Measurements from ENCODE around the gene ZNF528.

ZNF528 gene

GRCh38 chr19:52397310-52398080 is at the start of gene ZNF528:
Gene ZNF528, plus strand, starts transcription at chr19:52397849. Its CDS starts 4,165 bp downstream, at chr19:52402014.
- no peak for TF ChIP-seq CTCF (conservative IDR thresholded peaks at IDR 0.05; ENCODE audit: control insufficient read depth, insufficient read depth, low read depth, low read length)
- peak; percentile 91 for DNase-seq (ENCODE audit: low read depth)
- H3K4me3 ChIP-seq (ENCODE audit: control insufficient read depth, low read depth, low read length): peak within 1 kb of the TSS; percentile 89

GRCh38 chr19:52351512-52351911 is 46.1 kb upstream of the ZNF528 start:
- no peak overlapping the region for H3K4me3 ChIP-seq (ENCODE audit: control insufficient read depth, low read depth, low read length)
- no peak for TF ChIP-seq CTCF (conservative IDR thresholded peaks at IDR 0.05; ENCODE audit: control insufficient read depth, insufficient read depth, low read depth, low read length)
- no peak for DNase-seq (ENCODE audit: low read depth)

- H3K4me3 ChIP-seq (ENCODE audit: control insufficient read depth, low read depth, low read length): no peak overlapping the region
- DNase-seq (ENCODE audit: low read depth): no peak
- TF ChIP-seq CTCF (conservative IDR thresholded peaks at IDR 0.05; ENCODE audit: control insufficient read depth, insufficient read depth, low read depth, low read length): no peak
Measured at GRCh38 chr19:52366414-52366824, 31.2 kb upstream of the ZNF528 start.

GRCh38 chr19:52369559-52370340 is 27.9 kb upstream of the ZNF528 start, which contains the start of gene ZNF880:
Gene ZNF880, plus strand, starts transcription at chr19:52369923. Its CDS starts 43 bp downstream, at chr19:52369966.
- DNase-seq (ENCODE audit: low read depth): peak; percentile 90
- TF ChIP-seq CTCF (conservative IDR thresholded peaks at IDR 0.05; ENCODE audit: control insufficient read depth, insufficient read depth, low read depth, low read length): no peak
- peak within 1 kb of the TSS; percentile 92 for H3K4me3 ChIP-seq (ENCODE audit: control insufficient read depth, low read depth, low read length)

- peak overlapping the region; percentile 92 for H3K4me3 ChIP-seq (ENCODE audit: control insufficient read depth, low read depth, low read length)
- no peak for TF ChIP-seq CTCF (conservative IDR thresholded peaks at IDR 0.05; ENCODE audit: control insufficient read depth, insufficient read depth, low read depth, low read length)
- DNase-seq (ENCODE audit: low read depth): no peak
Measured at GRCh38 chr19:52370341-52370710, 27.3 kb upstream of the ZNF528 start.

GRCh38 chr19:52391135-52391534 is 6.5 kb upstream of the ZNF528 start:
- DNase-seq (ENCODE audit: low read depth): no peak
- H3K4me3 ChIP-seq (ENCODE audit: control insufficient read depth, low read depth, low read length): no peak overlapping the region
- TF ChIP-seq CTCF (conservative IDR thresholded peaks at IDR 0.05; ENCODE audit: control insufficient read depth, insufficient read depth, low read depth, low read length): no peak
